AG09309 (cell line): ENCODE results near the gene ITGB6.

ENCODE experiments used
- DNase-seq: peaks from one replicate; pipeline ENCODE4 v3.0.0-alpha.2; 2010; ENCODE audit warnings: low read depth
- H3K4me3 ChIP-seq: 2 replicates; pipeline ENCODE4 v1.5.1; 2011; ENCODE audit warnings: mild to moderate bottlenecking, low read depth, low read length, moderate library complexity; ENCODE audit not compliant: control insufficient read depth
- TF ChIP-seq, protein P1 (sequence below): IDR thresholded peaks from 2 replicates; pipeline ENCODE4 v1.5.1; 2011; ENCODE audit warnings: mild to moderate bottlenecking, low read depth, low read length, inconsistent platforms; ENCODE audit not compliant: insufficient read depth, control insufficient read depth; ENCODE audit errors: missing control alignments

Gene ITGB6

DNA sequence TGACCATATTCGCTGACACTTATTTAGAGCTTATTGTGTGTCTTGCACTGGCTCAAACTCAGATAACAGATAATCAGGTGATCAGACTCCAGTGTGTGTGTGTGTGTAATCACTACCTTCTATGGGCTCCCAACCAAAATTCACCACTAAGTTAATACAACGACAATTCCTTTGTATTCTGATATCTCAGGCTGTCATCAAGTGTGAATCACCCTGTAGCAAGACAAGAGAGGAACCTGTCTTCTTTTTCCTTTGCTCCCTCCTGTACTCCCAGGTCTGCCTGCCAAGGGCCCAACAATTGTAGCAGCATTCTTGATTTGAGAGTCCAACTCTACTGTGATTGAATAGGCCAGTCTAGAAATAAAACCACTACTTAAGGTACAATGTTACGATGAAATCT is 25.8 kb downstream of the ITGB6 start:
- DNase-seq = no peak
- TF ChIP-seq, protein P1, sequence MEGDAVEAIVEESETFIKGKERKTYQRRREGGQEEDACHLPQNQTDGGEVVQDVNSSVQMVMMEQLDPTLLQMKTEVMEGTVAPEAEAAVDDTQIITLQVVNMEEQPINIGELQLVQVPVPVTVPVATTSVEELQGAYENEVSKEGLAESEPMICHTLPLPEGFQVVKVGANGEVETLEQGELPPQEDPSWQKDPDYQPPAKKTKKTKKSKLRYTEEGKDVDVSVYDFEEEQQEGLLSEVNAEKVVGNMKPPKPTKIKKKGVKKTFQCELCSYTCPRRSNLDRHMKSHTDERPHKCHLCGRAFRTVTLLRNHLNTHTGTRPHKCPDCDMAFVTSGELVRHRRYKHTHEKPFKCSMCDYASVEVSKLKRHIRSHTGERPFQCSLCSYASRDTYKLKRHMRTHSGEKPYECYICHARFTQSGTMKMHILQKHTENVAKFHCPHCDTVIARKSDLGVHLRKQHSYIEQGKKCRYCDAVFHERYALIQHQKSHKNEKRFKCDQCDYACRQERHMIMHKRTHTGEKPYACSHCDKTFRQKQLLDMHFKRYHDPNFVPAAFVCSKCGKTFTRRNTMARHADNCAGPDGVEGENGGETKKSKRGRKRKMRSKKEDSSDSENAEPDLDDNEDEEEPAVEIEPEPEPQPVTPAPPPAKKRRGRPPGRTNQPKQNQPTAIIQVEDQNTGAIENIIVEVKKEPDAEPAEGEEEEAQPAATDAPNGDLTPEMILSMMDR = no peak
- no peak overlapping the region for H3K4me3 ChIP-seq

DNA sequence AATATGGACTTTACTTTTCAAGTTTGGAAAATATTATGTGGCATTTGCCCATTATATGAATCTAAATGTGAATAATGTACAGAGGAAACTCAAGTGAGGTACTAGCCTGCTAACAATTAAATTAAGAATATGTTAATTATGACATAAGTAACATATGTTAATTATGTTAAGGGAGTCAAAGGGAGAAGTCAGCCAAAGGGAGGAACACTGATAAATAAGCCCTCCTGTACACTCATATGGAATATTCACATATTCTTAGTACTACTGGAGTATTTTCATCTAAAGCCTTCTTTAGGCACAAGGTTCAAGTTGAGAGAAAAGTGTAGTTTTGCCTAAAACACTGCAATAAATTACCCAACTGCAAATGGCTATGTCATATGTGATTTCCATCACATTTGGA is 30.1 kb downstream of the ITGB6 start:
- H3K4me3 ChIP-seq = no peak overlapping the region
- TF ChIP-seq, protein P1 = no peak
- DNase-seq = no peak

DNA sequence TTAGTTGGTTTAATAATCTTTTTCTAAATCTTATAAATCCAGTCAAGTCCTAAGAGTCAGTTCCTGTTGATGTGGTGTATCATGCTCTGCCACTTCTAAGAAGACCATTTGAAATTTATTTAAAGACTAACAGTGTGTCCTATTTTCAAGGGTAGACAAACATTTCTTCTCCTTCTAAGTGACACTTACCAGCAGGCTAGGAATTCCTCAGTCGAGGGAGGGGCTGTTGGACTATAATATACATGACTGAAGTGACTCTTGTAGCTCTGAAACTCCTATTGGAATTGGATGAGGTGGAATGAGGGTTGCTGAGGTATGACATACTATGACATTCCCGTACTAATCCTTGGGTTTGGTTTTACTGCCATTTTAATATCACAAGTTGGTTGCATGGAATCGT is 30.6 kb downstream of the ITGB6 start:
- TF ChIP-seq, protein P1 = no peak

DNA sequence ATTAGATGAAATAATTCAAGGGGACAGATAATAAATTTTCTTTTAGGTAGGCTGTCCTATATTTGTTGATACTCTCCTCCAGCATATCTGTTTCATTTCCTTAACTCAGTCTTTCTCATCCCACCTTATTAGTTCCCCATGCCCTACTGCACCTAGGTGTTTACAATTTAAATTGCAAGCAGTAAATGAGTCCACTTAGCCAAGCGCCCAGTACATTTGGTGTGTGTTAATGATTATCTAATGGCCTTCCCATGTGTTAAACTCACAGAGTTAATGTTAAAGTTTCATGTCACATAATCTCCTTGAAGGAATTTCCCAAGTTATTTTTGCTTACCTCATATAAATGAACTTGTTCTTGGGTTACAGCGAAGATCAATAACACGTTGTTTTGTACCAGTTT is 31.2 kb downstream of the ITGB6 start:
- no peak for DNase-seq
- H3K4me3 ChIP-seq = no peak overlapping the region
- TF ChIP-seq, protein P1 = no peak

More for the DNA sequence above, 30.6 kb downstream of the ITGB6 start:
- H3K4me3 ChIP-seq = no peak overlapping the region
- no peak for DNase-seq

DNA sequence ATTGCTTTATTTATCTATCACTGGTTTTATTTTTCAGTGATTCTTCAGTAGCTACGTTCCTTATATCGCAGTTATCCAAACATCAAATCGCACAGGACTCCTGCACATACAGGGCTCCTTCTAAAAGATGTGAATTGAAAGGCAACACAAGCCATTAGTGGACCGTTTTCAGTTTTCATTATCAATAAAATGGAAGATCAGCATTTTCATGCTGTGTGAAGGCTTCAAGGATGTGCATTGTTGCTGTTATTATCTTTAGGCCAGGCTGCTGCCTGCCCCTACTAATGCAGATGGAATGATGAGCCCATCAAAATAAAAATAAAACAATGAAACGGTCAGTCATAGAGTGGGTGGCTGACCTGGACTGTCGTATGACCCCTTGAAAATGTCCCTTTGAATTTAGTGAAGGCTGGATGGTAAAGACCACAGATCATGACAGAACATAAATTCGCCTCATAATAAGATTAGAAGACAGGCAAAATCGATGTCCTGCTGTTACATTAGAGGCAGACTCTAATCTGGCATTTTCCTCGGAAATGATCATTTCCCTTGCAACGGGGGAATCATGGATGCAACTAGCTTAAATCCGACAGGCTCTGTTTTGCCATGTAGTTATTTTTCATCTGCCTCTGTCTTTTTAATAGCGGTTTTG is 32.9 kb downstream of the ITGB6 start:
- TF ChIP-seq, protein P1 = no peak
- DNase-seq = no peak
- no peak overlapping the region for H3K4me3 ChIP-seq

DNA sequence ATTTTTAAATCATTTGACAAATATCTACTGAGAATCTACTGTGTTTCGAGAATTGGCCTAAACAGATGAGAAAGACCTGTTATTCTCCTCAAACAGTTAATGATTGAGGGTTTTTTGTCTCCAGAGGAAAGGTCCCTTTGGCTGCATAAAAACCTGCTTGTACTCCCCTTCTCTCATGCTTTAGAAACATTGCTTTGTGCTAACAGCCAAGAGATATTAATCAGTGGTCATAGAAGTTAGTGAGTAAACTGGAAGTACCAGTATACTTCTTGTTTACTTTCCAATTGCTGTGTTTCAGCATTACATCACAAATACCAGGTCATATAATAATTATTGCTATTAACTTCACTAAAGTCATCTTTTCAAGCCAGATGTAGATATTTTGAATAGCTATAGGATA is 34.1 kb downstream of the ITGB6 start:
- TF ChIP-seq, protein P1 = no peak
- H3K4me3 ChIP-seq = no peak overlapping the region
- DNase-seq = no peak
